ENCODE results near the gene RWDD4.

DNA sequence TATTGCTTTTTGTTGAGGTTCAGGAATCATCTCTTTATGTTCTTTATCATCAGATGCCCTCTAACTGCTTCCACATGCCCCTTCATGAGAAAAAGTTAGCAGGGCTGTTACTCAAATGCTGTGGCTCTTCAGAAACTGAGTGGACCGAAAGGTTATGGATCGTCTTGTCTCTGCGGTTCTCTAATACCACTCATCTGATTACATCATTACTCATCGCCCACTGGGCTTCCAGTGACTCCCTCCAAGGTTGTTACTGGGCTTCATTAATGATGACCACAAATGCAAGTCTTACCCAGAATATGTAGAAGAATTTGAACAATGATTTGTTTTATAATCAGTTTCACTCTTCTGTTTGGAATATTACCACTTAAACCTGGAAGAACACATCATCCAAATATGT is 67.7 kb downstream of the RWDD4 start:
- TF ChIP-seq, protein P1, sequence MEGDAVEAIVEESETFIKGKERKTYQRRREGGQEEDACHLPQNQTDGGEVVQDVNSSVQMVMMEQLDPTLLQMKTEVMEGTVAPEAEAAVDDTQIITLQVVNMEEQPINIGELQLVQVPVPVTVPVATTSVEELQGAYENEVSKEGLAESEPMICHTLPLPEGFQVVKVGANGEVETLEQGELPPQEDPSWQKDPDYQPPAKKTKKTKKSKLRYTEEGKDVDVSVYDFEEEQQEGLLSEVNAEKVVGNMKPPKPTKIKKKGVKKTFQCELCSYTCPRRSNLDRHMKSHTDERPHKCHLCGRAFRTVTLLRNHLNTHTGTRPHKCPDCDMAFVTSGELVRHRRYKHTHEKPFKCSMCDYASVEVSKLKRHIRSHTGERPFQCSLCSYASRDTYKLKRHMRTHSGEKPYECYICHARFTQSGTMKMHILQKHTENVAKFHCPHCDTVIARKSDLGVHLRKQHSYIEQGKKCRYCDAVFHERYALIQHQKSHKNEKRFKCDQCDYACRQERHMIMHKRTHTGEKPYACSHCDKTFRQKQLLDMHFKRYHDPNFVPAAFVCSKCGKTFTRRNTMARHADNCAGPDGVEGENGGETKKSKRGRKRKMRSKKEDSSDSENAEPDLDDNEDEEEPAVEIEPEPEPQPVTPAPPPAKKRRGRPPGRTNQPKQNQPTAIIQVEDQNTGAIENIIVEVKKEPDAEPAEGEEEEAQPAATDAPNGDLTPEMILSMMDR (optimal IDR thresholded peaks at IDR 0.05 in 1 of 3, IDR thresholded peaks at IDR 0.05 in 1 of 3, conservative IDR thresholded peaks at IDR 0.05 in 1 of 3; ENCODE audit: extremely low read depth in 1 of 3, insufficient read depth in 2 of 3, low read length in 3 of 3): no peak
- TF ChIP-seq EZH2 (IDR thresholded peaks at IDR 0.05; ENCODE audit: low read length): no peak

Measured in keratinocyte (primary cell).